Daoy (cell line): Measurements from ENCODE around the gene LRP11. TPM values are rescaled to one million over a fixed set of nuclear protein-coding genes. Genes with fewer than 3 reads are reported as not detected.

Experiments
- DNase-seq: peaks from one replicate; pipeline ENCODE4 v3.0.0-alpha.2; 2015; ENCODE audit warnings: low read depth
- total RNA-seq: library from RNA; depleted of rRNA; stranded (reverse); fragments of >200 nt; shearing (Covaris generic); gene quantifications from 2 replicates; pipeline ENCODE4 v1.2.3, GENCODE V29; 2014; rRNA removed

Gene LRP11
- total RNA-seq, 1 experiment from 2014 or later: 73.0 TPM

DNA sequence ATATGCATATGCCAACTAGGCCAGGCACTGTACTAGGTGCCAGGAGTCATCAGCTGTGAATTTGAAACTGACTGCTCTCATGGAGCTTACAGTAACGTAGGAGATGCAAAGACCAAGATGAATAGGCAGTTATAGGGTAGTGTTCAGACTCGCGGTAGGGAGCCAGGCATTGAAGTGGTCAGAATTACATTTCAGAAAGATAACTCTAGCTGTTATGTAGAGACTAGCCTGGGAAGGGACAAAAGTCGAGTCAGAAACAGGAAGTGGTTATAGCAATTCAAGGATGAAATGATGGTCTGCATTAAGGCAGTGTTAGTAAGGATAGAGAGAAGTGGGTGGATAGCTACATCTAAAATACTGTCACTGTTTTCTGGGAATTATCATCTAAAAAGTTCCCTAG is 58.0 kb downstream of the LRP11 start:
- no peak for DNase-seq

DNA sequence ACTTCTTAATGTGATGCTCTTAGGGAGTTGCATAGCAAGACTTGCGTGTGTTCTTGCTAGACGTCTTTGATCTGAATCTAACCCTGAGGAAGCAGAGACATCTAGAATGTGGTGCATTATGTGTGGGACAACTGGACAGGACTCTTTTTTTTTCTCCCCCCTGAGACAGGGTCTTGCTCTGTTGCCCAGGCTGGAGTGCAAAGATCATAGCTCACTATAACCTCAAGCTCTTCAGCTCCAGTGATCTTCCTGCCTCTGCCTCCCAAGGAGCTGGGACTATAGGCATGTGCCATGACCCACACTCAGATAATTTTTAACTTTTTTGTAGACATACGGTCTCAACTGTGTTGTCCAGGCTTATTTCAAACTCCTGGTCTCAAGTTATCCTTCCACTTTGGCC is 80.6 kb downstream of the LRP11 start:
- DNase-seq: no peak

DNA sequence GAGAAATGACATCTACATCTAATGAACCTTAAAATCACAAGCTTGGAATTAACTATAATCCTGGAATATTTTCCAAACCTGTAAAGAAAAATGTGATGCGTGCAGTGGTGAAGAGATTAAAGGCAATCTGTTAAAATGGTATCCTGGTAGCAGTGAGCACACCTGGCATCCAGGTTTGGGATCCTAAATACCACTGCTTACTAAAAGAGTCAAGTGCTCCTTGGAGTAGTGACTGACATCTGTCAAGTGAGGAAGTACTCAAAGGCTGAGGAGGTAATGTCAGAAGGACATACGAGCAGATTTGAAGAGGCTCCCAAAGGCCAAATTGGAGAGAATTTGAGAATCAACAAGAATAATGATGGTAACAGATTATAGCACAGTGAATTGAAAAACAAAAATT is 81.8 kb downstream of the LRP11 start:
- DNase-seq: no peak

DNA sequence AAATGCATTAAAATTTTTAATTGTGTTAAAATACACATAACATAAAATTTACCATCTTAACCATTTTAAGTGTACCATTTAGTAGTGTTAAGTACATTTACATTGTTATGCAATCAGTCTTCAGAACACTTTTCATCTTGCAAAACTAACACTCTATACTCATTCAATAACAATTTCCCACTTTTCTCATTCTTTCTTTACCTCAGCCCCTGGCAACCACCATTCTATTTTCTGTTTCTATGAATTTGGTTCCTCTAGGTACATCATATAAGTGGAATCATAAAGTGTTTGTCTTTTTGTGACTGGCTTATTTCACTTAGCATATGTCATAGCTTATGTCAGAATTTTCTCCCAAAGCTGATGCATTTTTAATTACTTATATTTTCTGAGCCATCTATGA is 82.4 kb downstream of the LRP11 start:
- DNase-seq: no peak

DNA sequence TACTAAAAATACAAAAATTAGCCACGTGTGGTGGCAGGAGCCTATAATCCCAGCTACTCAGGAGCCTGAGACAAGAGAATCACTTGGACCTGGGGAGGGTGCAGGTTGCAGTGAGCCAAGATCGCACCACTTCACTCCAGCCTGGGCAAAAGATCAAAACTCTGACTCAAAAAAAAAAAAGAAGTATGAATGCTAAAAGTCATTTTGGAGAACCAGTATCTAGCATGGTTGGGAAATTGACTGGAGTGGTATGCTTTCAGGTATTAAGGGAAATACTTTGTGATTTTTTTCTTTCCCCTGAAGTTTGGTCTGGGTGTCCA is 84.6 kb downstream of the LRP11 start:
- no peak for DNase-seq

DNA sequence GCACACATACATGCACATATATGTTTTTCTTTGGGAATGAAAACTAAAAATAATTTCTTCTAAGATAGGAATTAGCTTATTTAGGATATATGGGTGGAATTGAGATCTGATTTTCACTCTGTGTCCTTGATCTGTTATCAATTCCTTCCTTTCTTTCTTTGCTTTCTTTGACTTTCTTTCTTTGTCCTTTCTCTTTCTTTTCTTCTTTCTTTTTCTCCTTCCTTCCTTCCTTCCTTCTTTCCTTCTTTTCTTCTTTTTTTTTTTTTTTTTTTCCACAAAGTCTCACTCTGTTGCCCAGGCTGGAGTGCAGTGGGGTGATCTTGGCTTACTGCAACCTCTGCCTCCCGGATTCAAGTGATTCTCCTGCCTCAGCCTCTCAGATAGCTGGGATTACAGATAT is 86.5 kb downstream of the LRP11 start:
- no peak for DNase-seq

DNA sequence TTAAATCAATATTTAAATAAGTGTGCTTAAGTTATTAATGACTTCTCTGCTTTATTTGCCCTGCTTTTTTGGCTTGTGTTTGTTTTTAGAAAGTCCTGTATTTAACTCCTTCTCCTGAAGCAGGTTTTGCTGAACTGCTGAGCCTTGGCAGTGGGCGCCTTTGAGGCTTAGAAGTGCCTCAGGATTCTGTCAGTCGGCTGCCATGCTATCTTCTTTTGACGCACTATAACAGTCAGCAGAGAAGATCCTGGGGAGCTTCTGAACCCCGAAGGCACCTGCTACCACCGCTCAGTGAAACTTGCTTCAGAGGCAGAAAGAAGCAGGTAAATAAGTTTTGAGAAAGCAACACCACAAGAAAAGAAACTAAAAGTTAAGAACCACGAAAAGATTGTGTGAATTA is 92.2 kb downstream of the LRP11 start:
- no peak for DNase-seq

DNA sequence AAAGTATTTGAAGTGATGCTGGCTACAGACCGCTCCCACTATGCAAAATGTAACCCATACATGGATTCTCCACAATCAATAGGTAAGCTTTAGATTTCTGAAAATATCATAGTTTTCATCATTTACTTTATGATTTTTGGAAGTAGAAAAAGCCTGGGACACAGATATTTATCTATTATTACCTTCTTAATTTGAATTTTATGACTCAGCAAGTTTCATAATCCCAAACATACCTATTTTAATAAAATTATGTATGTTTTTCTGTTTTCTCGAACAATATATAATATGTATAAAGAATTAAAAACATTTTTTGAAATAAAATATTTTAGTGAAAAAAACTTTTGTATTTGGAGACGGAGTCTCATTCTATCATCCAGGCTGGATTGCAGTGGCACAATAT is 93.0 kb downstream of the LRP11 start:
- DNase-seq: no peak

DNA sequence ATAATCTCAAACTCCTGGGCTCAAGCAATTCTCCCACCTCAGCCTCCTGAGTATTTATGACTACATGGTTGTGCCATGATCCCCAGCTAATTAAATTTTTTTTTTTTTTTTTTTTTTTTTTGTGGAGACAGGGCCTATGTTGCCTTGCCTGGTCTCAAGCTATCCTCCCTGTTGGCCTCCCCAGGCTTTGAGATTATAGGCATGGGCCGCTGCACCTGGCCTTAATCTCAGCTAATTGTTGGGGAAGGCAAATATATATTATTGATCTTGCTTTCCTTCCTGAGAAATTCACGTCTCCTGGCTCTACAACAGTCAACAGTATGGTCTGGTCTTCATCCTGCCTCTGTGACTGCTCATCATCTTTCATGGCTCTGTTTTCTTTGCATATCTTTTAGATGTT is 94.5 kb downstream of the LRP11 start:
- DNase-seq: no peak

Other genes starting within 250 kb of the LRP11 start
- 54.2 and 69.4 TPM in 2 replicates for gene KATNA1, start 215.6 kb downstream of the LRP11 start, total RNA-seq
- gene LATS1, start 146.3 kb downstream of the LRP11 start, total RNA-seq: 15.0 and 19.5 TPM in 2 replicates
- 95.7 and 104 TPM in 2 replicates for gene NUP43, start 117.8 kb downstream of the LRP11 start, total RNA-seq
- gene PCMT1, start 114.6 kb downstream of the LRP11 start, total RNA-seq: 229 and 275 TPM in 2 replicates
- gene RAET1E, start 33.8 kb upstream of the LRP11 start, total RNA-seq: 1.4 and 4.1 TPM in 2 replicates
- gene RAET1G, start 58.8 kb upstream of the LRP11 start, total RNA-seq: 0.27 and 0.86 TPM in 2 replicates
- 42.6 and 53.7 TPM in 2 replicates for gene ULBP2, start 77.7 kb upstream of the LRP11 start, total RNA-seq
- gene ULBP1, start 99.6 kb upstream of the LRP11 start, total RNA-seq: 1.2 and 1.6 TPM in 2 replicates
- gene RAET1L, start 161.2 kb upstream of the LRP11 start, total RNA-seq: 0.36 and 1.1 TPM in 2 replicates
- 27.3 and 36.4 TPM in 2 replicates for gene ULBP3, start 204.8 kb upstream of the LRP11 start, total RNA-seq